WTC11 (cell line): ENCODE results near the gene BACH2. TPM values are rescaled to one million over a fixed set of nuclear protein-coding genes. Genes with fewer than 3 reads are reported as not detected.
A peak's percentile ranks its signal among the peaks of the same experiment; 100 is the strongest.

Experiments
- ATAC-seq: fragments of 200-7000 bp; cut with Tn5 transposase; 2 replicates; pipeline ENCODE4 v1.10.0; 2021; ENCODE audit warnings: mild to moderate bottlenecking, moderate library complexity
- CTCF ChIA-PET: fragments of 300-600 bp; sonication (Branson Sonifier 250); formaldehyde crosslinking; loops from one replicate; lab custom pipeline; 2021; ENCODE audit warnings: antibody characterized with exemption; lab: Charles Lee
- POLR2A ChIA-PET: fragments of 350-600 bp; sonication (Branson Sonifier 250); formaldehyde crosslinking; loops from one replicate; lab custom pipeline; 2021; ENCODE audit warnings: antibody characterized with exemption; lab: Charles Lee
- DNase-seq: peaks from one replicate; pipeline ENCODE4 v3.0.0; 2021; ENCODE audit warnings: low spot score
- H3K27ac Mint-ChIP-seq: 2 replicates; pipeline ENCODE4 v1.8.0; 2021; ENCODE audit warnings: mixed read lengths
- H3K27me3 Mint-ChIP-seq: 2 replicates; pipeline ENCODE4 v1.8.0; 2021; ENCODE audit warnings: low read depth, mild to moderate bottlenecking, moderate library complexity, mixed read lengths
- H3K36me3 Mint-ChIP-seq: 2 replicates; pipeline ENCODE4 v1.8.0; 2021; ENCODE audit warnings: mixed read lengths
- H3K4me1 Mint-ChIP-seq: 2 replicates; pipeline ENCODE4 v1.8.0; 2022; ENCODE audit warnings: mixed read lengths
- H3K4me3 Mint-ChIP-seq: 2 replicates; pipeline ENCODE4 v1.8.0; 2021; ENCODE audit warnings: mild to moderate bottlenecking, moderate library complexity, mixed read lengths
- H3K9me3 Mint-ChIP-seq: 2 replicates; pipeline ENCODE4 v1.8.0; 2021; ENCODE audit warnings: mixed read lengths
- CBFB ChIP-seq: sonication (generic); formaldehyde crosslinking; IDR thresholded peaks from 2 replicates; pipeline ENCODE4 v1.8.1; 2022; ENCODE audit warnings: mild to moderate bottlenecking, low read depth, missing genetic modification reagents
- EMX1 ChIP-seq: fragments of 250-450 bp; sonication (Bioruptor Pico); IDR thresholded peaks from 2 replicates; pipeline ENCODE4 v1.8.0; 2021; ENCODE audit warnings: mild to moderate bottlenecking
- FOXK1 ChIP-seq: sonication (generic); formaldehyde crosslinking; IDR thresholded peaks from 2 replicates; pipeline ENCODE4 v1.8.0; 2022; ENCODE audit warnings: mild to moderate bottlenecking, moderate library complexity, missing genetic modification reagents
- GABPB1 ChIP-seq: sonication (generic); formaldehyde crosslinking; IDR thresholded peaks from 2 replicates; pipeline ENCODE4 v1.8.1; 2023; ENCODE audit warnings: mild to moderate bottlenecking, missing genetic modification reagents
- HMGA2 ChIP-seq: fragments of 250-450 bp; sonication (Bioruptor Pico); IDR thresholded peaks from 2 replicates; pipeline ENCODE4 v1.4.0; 2021; ENCODE audit warnings: mild to moderate bottlenecking, moderate library complexity
- IRF2 ChIP-seq: sonication (generic); formaldehyde crosslinking; IDR thresholded peaks from 2 replicates; pipeline ENCODE4 v1.8.0; 2022; ENCODE audit warnings: low read depth, missing genetic modification reagents, borderline replicate concordance
- JAZF1 ChIP-seq: fragments of 250-450 bp; sonication (Bioruptor Pico); IDR thresholded peaks from 2 replicates; pipeline ENCODE4 v1.9.0; 2021; ENCODE audit warnings: moderate library complexity, mild to moderate bottlenecking, inconsistent platforms
- JUN ChIP-seq: sonication (generic); formaldehyde crosslinking; IDR thresholded peaks from 2 replicates; pipeline ENCODE4 v1.8.0; 2023; ENCODE audit warnings: mild to moderate bottlenecking, missing genetic modification reagents
- PRRX2 ChIP-seq: fragments of 250-450 bp; sonication (Bioruptor Pico); IDR thresholded peaks from 2 replicates; pipeline ENCODE4 v1.8.0; 2021; ENCODE audit warnings: mild to moderate bottlenecking
- SMAD3 ChIP-seq: sonication (generic); formaldehyde crosslinking; IDR thresholded peaks from 2 replicates; pipeline ENCODE4 v1.8.0; 2022; ENCODE audit warnings: missing genetic modification reagents, mild to moderate bottlenecking, borderline replicate concordance
- SOX15 ChIP-seq: fragments of 250-450 bp; sonication (Bioruptor Pico); IDR thresholded peaks from 2 replicates; pipeline ENCODE4 v1.9.0; 2021; ENCODE audit warnings: mild to moderate bottlenecking
- TCF7 ChIP-seq: sonication (generic); formaldehyde crosslinking; IDR thresholded peaks from 2 replicates; pipeline ENCODE4 v1.8.0; 2022; ENCODE audit warnings: mild to moderate bottlenecking, low read depth, missing genetic modification reagents, moderate library complexity
- TP53 ChIP-seq: sonication (generic); formaldehyde crosslinking; IDR thresholded peaks from 2 replicates; pipeline ENCODE4 v1.8.1; 2023; ENCODE audit warnings: mild to moderate bottlenecking, missing genetic modification reagents
- ZNF416 ChIP-seq: fragments of 250-450 bp; sonication (Bioruptor Pico); IDR thresholded peaks from 2 replicates; pipeline ENCODE4 v1.9.0; 2021; ENCODE audit warnings: mild to moderate bottlenecking, inconsistent platforms
- ZNF671 ChIP-seq: fragments of 250-450 bp; sonication (Bioruptor Pico); IDR thresholded peaks from 2 replicates; pipeline ENCODE4 v1.8.0; 2021; ENCODE audit warnings: mild to moderate bottlenecking
- total RNA-seq: library from RNA; stranded (reverse); gene quantifications from 3 replicates; pipeline ENCODE4 v1.2.3, GENCODE V29; 2021
- TF ChIP-seq, protein P1 (sequence below): sonication (generic); formaldehyde crosslinking; IDR thresholded peaks from 2 replicates; pipeline ENCODE4 v1.8.1; 2022; ENCODE audit warnings: missing genetic modification reagents, borderline replicate concordance
- TF ChIP-seq, protein P2 (sequence below): fragments of 200-600 bp; IDR thresholded peaks from 2 replicates; pipeline ENCODE4 v1.8.0; 2022; ENCODE audit warnings: antibody characterized with exemption
- TF ChIP-seq, protein P3 (sequence below): sonication (generic); formaldehyde crosslinking; IDR thresholded peaks from 2 replicates; pipeline ENCODE4 v1.8.0; 2022; ENCODE audit warnings: mild to moderate bottlenecking, missing genetic modification reagents
- TF ChIP-seq, protein P4 (sequence below): sonication (generic); formaldehyde crosslinking; IDR thresholded peaks from 2 replicates; pipeline ENCODE4 v1.8.1; 2022; ENCODE audit warnings: low read depth, missing genetic modification reagents, borderline replicate concordance
- TF ChIP-seq, protein P5 (sequence below): sonication (generic); formaldehyde crosslinking; IDR thresholded peaks from 2 replicates; pipeline ENCODE4 v1.8.1; 2023; ENCODE audit warnings: mild to moderate bottlenecking, missing genetic modification reagents, moderate library complexity
- TF ChIP-seq, protein P6 (sequence below): fragments of 250-450 bp; sonication (Bioruptor Pico); IDR thresholded peaks from 2 replicates; pipeline ENCODE4 v1.8.0; 2021; ENCODE audit warnings: mild to moderate bottlenecking
- TF ChIP-seq, protein P7 (sequence below): fragments of 250-450 bp; sonication (Bioruptor Pico); IDR thresholded peaks from 2 replicates; pipeline ENCODE4 v1.9.0; 2021; ENCODE audit warnings: moderate library complexity, mild to moderate bottlenecking, inconsistent platforms, borderline replicate concordance
- TF ChIP-seq, protein P8 (sequence below): fragments of 250-450 bp; sonication (Bioruptor Pico); conservative IDR thresholded peaks from 2 replicates; pipeline ENCODE4 v1.9.0; 2021; ENCODE audit warnings: mild to moderate bottlenecking
- TF ChIP-seq, protein P9 (sequence below): sonication (generic); formaldehyde crosslinking; IDR thresholded peaks from 2 replicates; pipeline ENCODE4 v1.8.1; 2022; ENCODE audit warnings: low read depth, mild to moderate bottlenecking, moderate library complexity, missing genetic modification reagents, borderline replicate concordance

Gene BACH2
- total RNA-seq, 1 experiment from 2014 or later = 5.9 TPM

DNA sequence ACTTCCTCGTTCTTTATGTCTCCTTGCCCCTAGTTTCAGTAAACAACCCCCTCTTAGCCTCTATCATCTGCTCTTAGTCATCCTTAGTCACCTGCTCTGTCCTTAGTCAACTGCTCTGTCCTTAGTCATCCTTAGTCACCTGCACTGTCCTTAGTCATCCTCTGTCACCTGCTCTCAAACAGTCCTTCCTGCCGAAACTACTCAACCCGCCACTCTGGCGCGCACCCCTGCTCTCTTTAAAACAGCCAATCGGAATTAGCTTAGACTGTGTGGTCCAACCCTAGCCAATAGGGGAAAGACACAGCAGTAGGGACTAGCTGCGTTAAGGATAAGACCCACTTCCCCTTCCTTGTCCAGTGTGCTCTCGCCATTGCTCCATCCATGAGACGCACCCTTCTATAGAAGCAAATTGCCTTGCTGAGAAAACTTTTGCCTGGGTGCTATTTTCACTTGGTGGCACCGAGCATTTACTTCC, 73.9 kb downstream of the BACH2 start:
- Mint-ChIP-seq H3K27me3 (no peaks in the 10 kb centered on the region; the same call in 1 of the 2 replicates), H3K9me3 (peaks cover 18% of the 10 kb centered on the region), H3K4me3 (no peak overlapping the region), H3K36me3 (peaks cover 11% of the 10 kb centered on the region), H3K4me1 (peaks cover 13% of the 10 kb centered on the region), H3K27ac (peak overlapping the region; percentile 24; the same call in 1 of the 2 replicates)
- ChIA-PET CTCF (no interaction called here), POLR2A (no interaction called here)
- no peak for DNase-seq
- no peak for TF ChIP-seq HMGA2 (CRISPR knock-in tag)
- TF ChIP-seq, protein P1, sequence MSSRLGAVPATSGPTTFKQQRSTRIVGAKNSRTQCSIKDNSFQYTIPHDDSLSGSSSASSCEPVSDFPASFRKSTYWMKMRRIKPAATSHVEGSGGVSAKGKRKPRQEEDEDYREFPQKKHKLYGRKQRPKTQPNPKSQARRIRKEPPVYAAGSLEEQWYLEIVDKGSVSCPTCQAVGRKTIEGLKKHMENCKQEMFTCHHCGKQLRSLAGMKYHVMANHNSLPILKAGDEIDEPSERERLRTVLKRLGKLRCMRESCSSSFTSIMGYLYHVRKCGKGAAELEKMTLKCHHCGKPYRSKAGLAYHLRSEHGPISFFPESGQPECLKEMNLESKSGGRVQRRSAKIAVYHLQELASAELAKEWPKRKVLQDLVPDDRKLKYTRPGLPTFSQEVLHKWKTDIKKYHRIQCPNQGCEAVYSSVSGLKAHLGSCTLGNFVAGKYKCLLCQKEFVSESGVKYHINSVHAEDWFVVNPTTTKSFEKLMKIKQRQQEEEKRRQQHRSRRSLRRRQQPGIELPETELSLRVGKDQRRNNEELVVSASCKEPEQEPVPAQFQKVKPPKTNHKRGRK (CRISPR knock-in tag) = no peak
- no peak for TF ChIP-seq FOXK1
- TF ChIP-seq, protein P2, sequence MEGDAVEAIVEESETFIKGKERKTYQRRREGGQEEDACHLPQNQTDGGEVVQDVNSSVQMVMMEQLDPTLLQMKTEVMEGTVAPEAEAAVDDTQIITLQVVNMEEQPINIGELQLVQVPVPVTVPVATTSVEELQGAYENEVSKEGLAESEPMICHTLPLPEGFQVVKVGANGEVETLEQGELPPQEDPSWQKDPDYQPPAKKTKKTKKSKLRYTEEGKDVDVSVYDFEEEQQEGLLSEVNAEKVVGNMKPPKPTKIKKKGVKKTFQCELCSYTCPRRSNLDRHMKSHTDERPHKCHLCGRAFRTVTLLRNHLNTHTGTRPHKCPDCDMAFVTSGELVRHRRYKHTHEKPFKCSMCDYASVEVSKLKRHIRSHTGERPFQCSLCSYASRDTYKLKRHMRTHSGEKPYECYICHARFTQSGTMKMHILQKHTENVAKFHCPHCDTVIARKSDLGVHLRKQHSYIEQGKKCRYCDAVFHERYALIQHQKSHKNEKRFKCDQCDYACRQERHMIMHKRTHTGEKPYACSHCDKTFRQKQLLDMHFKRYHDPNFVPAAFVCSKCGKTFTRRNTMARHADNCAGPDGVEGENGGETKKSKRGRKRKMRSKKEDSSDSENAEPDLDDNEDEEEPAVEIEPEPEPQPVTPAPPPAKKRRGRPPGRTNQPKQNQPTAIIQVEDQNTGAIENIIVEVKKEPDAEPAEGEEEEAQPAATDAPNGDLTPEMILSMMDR = no peak
- TF ChIP-seq, protein P3, sequence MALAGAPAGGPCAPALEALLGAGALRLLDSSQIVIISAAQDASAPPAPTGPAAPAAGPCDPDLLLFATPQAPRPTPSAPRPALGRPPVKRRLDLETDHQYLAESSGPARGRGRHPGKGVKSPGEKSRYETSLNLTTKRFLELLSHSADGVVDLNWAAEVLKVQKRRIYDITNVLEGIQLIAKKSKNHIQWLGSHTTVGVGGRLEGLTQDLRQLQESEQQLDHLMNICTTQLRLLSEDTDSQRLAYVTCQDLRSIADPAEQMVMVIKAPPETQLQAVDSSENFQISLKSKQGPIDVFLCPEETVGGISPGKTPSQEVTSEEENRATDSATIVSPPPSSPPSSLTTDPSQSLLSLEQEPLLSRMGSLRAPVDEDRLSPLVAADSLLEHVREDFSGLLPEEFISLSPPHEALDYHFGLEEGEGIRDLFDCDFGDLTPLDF (CRISPR knock-in tag) = no peak
- TF ChIP-seq, protein P4, sequence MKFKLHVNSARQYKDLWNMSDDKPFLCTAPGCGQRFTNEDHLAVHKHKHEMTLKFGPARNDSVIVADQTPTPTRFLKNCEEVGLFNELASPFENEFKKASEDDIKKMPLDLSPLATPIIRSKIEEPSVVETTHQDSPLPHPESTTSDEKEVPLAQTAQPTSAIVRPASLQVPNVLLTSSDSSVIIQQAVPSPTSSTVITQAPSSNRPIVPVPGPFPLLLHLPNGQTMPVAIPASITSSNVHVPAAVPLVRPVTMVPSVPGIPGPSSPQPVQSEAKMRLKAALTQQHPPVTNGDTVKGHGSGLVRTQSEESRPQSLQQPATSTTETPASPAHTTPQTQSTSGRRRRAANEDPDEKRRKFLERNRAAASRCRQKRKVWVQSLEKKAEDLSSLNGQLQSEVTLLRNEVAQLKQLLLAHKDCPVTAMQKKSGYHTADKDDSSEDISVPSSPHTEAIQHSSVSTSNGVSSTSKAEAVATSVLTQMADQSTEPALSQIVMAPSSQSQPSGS (CRISPR knock-in tag) = no peak
- ATAC-seq = no peak

DNA sequence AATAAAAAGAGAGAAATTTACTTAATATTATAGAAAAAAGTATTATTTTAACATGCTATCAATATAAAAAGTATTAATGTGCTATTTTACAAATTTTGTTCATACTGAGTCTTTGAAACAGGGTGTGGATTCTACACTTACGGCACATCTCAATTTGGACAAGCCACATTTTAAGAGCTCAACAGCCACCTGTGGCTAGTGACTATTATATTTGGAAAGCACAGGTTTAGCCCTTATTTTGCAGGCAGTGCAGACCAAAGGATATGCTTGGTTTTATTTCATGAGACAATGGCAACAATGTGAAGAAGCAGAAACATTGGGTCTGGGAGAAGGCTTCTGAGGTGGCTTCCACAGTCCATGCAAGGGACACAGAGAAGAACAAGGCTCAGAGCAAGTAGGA, 74.6 kb downstream of the BACH2 start:
- CTCF ChIA-PET = no interaction called here
- H3K4me3 Mint-ChIP-seq = no peak overlapping the region
- TF ChIP-seq, protein P5, sequence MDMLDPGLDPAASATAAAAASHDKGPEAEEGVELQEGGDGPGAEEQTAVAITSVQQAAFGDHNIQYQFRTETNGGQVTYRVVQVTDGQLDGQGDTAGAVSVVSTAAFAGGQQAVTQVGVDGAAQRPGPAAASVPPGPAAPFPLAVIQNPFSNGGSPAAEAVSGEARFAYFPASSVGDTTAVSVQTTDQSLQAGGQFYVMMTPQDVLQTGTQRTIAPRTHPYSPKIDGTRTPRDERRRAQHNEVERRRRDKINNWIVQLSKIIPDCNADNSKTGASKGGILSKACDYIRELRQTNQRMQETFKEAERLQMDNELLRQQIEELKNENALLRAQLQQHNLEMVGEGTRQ (CRISPR knock-in tag) = no peak
- no peak for TF ChIP-seq EMX1 (CRISPR knock-in tag)
- TF ChIP-seq GABPB1 = no peak
- TF ChIP-seq JUN = no peak
- TF ChIP-seq TCF7 = no peak
- no peak for TF ChIP-seq ZNF416
- TF ChIP-seq ZNF671 (CRISPR knock-in tag) = no peak
- no peak for TF ChIP-seq SOX15 (CRISPR knock-in tag)
- no peak for TF ChIP-seq IRF2
- TF ChIP-seq CBFB (CRISPR knock-in tag) = no peak
- TF ChIP-seq, protein P6, sequence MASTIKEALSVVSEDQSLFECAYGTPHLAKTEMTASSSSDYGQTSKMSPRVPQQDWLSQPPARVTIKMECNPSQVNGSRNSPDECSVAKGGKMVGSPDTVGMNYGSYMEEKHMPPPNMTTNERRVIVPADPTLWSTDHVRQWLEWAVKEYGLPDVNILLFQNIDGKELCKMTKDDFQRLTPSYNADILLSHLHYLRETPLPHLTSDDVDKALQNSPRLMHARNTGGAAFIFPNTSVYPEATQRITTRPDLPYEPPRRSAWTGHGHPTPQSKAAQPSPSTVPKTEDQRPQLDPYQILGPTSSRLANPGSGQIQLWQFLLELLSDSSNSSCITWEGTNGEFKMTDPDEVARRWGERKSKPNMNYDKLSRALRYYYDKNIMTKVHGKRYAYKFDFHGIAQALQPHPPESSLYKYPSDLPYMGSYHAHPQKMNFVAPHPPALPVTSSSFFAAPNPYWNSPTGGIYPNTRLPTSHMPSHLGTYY (CRISPR knock-in tag) = no peak
- TF ChIP-seq, protein P7, sequence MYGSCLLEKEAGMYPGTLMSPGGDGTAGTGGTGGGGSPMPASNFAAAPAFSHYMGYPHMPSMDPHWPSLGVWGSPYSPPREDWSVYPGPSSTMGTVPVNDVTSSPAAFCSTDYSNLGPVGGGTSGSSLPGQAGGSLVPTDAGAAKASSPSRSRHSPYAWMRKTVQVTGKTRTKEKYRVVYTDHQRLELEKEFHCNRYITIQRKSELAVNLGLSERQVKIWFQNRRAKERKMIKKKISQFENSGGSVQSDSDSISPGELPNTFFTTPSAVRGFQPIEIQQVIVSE (CRISPR knock-in tag) = no peak
- TF ChIP-seq, protein P8, sequence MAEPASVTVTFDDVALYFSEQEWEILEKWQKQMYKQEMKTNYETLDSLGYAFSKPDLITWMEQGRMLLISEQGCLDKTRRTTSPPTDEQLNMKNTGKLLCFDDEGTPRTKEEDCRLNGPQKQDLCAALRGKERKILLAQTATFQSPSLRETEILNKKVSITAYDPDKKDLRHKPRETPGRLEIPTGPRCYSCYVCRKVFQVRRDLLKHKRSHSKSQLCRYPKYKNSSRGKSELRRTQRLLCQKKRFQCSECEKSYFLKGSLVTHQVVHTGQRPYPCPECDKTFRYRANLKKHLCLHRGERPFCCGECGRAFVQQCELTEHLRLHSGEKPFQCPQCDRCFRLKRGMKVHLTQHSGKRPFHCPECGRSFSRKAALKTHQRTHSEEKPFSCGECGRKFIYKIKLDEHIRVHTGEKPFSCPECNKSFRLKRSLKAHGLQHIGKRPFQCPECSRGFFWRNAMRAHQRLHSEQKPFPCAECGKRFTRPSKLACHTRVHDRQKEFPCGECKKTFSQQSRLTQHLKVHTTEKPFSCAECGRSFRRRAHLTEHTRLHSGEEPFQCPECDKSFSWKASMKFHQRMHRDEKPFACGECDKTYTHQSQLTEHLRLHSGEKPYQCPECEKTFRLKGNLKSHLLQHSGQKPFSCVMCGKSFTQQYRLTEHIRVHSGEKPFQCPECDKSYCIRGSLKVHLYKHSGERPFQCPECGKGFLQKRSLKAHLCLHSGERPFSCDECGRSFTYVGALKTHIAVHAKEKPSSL = no peak
- TF ChIP-seq, protein P9, sequence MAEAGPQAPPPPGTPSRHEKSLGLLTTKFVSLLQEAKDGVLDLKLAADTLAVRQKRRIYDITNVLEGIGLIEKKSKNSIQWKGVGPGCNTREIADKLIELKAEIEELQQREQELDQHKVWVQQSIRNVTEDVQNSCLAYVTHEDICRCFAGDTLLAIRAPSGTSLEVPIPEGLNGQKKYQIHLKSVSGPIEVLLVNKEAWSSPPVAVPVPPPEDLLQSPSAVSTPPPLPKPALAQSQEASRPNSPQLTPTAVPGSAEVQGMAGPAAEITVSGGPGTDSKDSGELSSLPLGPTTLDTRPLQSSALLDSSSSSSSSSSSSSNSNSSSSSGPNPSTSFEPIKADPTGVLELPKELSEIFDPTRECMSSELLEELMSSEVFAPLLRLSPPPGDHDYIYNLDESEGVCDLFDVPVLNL (CRISPR knock-in tag) = no peak
- no peak for TF ChIP-seq PRRX2 (CRISPR knock-in tag)
- TF ChIP-seq TP53 (CRISPR knock-in tag) = no peak
- no peak for TF ChIP-seq JAZF1 (CRISPR knock-in tag)
- TF ChIP-seq SMAD3 (CRISPR knock-in tag) = no peak
- TF ChIP-seq, all 79 proteins: peak for 0
- Mint-ChIP-seq H3K9me3 (peaks cover 18% of the 10 kb centered on the region), H3K27me3 (no peaks in the 10 kb centered on the region; the same call in 1 of the 2 replicates), H3K27ac (no peak overlapping the region), H3K36me3 (peaks cover 11% of the 10 kb centered on the region), H3K4me1 (peaks cover 7% of the 10 kb centered on the region)
- ATAC-seq = no peak
- POLR2A ChIA-PET = no interaction called here
- DNase-seq = no peak
